Stomach smooth muscle (tissue), 2 donors: Measurements from ENCODE around the gene GNAL.

Source experiments
- H3K27ac ChIP-seq: one replicate; pipeline ENCODE4 v1.7.0; 2013; ENCODE audit warnings: mild to moderate bottlenecking, low read length, inconsistent platforms
- H3K27me3 ChIP-seq, 2 donors: one replicate each; pipeline ENCODE4 v1.7.0; 2013; ENCODE audit warnings: low read length in 2 of 2; ENCODE audit not compliant: insufficient read depth in 2 of 2, control insufficient read depth in 1 of 2
- H3K36me3 ChIP-seq, 2 donors: one replicate each; pipeline ENCODE4 v1.7.0; 2013; ENCODE audit warnings: low read length in 2 of 2; ENCODE audit not compliant: control insufficient read depth in 2 of 2, insufficient read depth in 2 of 2
- H3K4me1 ChIP-seq: one replicate; pipeline ENCODE4 v1.7.0; 2013; ENCODE audit warnings: low read length; ENCODE audit not compliant: control insufficient read depth, insufficient read depth
- H3K4me3 ChIP-seq, 2 donors: one replicate each; pipeline ENCODE4 v1.7.0; 2013; ENCODE audit warnings: low read length in 2 of 2
- H3K9ac ChIP-seq, 2 donors: one replicate each; pipeline ENCODE4 v1.7.0; 2013; ENCODE audit warnings: low read length in 2 of 2, mild to moderate bottlenecking in 1 of 2
- H3K9me3 ChIP-seq, 2 donors: one replicate each; pipeline ENCODE4 v1.7.0; 2013; ENCODE audit warnings: low read length in 2 of 2; ENCODE audit not compliant: control insufficient read depth in 2 of 2
- donor health status: healthy.
- donor health status: Pancreatic carcinoma.

The GNAL gene

DNA sequence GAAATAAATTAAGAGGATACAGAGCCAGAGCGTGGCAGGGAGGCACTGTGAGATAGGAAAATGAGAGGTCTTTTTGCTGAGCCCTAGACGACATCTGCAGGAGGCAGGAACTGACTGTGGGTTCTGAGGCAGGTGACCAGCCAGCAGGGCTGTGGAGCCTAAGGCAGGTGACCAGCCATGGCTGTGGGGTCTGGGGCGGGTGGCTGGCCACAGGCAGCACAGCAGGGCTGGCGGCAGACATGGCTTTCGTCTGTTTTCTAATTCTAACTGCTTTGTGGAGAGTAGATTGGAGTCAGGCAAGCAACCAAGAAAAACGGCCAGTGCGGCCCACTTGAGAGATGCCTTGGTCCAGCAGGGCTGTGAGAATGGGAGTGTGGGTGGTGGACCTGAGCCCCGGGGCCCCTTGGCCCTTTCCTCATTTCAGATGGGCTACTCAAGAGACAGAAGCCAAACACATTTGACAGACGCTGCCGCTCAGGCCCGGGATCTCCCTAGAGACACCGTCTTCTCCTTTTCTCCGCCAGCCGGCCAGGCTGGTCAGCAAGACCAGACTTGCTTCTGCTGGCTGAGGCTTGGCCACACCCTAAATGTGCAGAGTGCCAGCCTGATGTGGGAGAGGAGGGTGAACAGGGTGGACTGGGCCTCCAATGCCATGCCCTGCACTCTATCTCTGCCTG, 19.7 kb upstream of the GNAL start:
- H3K9ac ChIP-seq, result no peak overlapping the region
- no peaks in the 10 kb centered on the region for H3K36me3 ChIP-seq
- H3K4me1 ChIP-seq, result no peaks in the 10 kb centered on the region
- peaks cover 0 to 17% of the 10 kb centered on the region in 2 donors for H3K27me3 ChIP-seq
- no peaks in the 10 kb centered on the region for H3K9me3 ChIP-seq
- H3K4me3 ChIP-seq, result no peak overlapping the region
- H3K27ac ChIP-seq, result no peak overlapping the region

DNA sequence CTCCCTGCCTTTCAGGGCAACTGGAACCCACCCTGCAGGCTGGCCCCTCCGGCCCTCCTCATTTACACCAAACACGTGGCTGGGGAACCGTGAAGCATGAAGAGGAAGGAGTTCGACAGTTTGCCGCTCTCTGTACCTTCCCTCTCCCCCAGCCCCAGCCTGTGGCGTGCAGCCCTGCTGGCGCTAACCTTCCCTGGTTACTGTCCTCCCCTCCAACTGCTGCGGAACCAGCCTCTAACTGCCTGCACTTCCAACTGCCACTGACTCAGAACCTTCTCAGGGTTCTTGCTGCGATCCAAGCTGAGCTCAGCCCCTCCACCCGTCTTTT, 19.2 kb upstream of the GNAL start:
- Histone ChIP-seq H3K27ac (no peak overlapping the region), H3K4me3 (no peak overlapping the region), H3K9me3 (no peaks in the 10 kb centered on the region), H3K4me1 (no peaks in the 10 kb centered on the region), H3K27me3 (peaks cover 0 to 19% of the 10 kb centered on the region in 2 donors), H3K36me3 (no peaks in the 10 kb centered on the region), H3K9ac (no peak overlapping the region)

DNA sequence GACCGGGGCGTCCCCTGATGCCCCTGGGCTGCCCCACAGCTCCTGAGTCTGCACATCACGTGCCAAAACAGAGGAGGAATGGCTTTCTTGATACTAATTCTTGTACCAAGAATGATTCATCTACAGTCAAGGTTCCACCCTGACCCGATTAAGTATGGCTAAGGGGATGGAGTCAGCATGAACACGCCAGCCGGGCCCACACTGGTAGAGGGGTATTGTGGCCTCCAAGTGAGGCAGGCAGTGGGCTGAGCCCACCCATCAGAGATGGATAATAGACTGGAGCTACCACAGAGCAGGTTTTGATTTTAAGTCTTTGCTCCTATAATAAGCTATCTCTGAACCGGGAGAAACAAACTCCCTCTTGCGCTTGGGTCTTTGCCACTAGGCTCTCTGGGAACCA, 17.9 kb upstream of the GNAL start:
- no peak overlapping the region for H3K9ac ChIP-seq
- H3K27me3 ChIP-seq, result peaks cover 0 to 15% of the 10 kb centered on the region in 2 donors
- no peaks in the 10 kb centered on the region for H3K9me3 ChIP-seq
- no peaks in the 10 kb centered on the region for H3K36me3 ChIP-seq
- no peak overlapping the region for H3K4me3 ChIP-seq
- H3K4me1 ChIP-seq, result no peaks in the 10 kb centered on the region
- no peak overlapping the region for H3K27ac ChIP-seq

DNA sequence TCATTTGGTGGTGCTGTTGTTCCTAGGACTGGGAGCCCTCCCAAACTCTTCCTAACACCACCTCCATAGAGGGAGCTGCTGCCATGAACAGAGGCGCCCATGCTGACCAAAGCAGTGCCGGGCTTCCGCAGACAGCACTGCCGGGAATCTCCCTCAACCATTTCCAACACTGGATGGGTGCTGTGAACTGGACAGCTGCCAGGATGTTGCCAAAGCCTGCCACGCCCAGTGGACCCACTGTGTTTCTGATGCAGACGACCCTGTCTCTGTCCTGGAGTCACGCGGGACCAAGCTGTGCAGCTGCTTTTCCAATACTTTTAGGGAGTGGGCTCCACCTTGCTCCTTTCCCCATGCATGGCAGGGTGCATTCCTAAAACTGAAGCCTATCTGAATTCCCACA, 16.9 kb upstream of the GNAL start:
- H3K9ac ChIP-seq, result no peak overlapping the region
- no peak overlapping the region for H3K27ac ChIP-seq
- no peaks in the 10 kb centered on the region for H3K9me3 ChIP-seq
- peaks cover 0 to 14% of the 10 kb centered on the region in 2 donors for H3K27me3 ChIP-seq
- H3K4me1 ChIP-seq, result no peaks in the 10 kb centered on the region
- no peak overlapping the region for H3K4me3 ChIP-seq
- H3K36me3 ChIP-seq, result no peaks in the 10 kb centered on the region

DNA sequence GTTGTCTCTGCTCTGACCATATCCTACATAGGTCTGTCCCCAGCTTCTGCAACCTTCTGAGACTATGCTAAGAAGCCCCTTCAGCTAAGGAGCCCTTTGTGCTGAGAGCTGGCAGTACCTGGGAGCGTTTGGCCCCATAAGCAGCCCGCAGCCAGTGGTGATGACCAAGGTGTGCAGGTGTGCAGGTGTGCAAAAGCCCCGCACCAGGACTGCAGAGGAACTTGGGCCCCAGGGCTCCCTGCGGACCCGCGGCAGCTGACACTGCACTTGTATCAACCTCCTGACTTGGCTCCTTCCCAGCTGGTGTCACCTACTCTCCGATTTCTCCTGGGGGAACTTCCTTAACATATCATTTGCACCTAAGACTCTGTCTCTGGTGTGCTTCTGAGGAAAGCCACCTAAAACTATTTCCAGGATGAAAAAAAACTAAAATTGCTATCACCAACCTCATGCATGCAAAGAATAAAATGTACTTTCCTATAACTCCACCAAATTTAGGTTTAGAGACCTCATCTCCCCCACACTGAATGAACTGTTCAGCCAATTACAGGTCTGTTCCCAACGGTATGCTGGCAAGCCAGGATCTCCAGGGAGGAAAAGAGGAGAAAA, 16.1 kb upstream of the GNAL start:
- no peaks in the 10 kb centered on the region for H3K4me1 ChIP-seq
- H3K36me3 ChIP-seq, result no peaks in the 10 kb centered on the region
- no peak overlapping the region for H3K27ac ChIP-seq
- no peak overlapping the region for H3K9ac ChIP-seq
- no peaks in the 10 kb centered on the region for H3K9me3 ChIP-seq
- H3K27me3 ChIP-seq, result peaks cover 0 to 16% of the 10 kb centered on the region in 2 donors
- H3K4me3 ChIP-seq, result no peak overlapping the region

DNA sequence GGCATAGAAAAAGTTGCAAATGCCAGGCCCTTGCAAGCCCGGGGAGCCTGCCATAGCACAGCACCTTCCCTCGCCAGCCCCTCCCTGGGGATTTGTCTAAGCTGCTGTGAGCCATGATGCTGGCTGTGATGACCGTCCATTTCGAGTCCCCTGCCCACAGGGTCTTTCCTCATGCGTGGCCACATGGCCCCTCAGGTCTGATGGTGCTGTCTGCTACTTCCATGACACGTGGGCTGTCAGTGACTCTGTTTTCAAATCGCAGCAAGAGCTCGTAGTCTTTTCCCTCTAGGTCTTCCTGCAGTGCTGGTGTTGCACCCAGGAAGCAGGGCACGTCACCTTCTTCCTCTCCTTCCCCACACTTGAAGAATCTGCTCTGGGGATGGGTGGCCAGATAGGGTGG, 15.5 kb upstream of the GNAL start:
- Histone ChIP-seq H3K9ac (no peak overlapping the region), H3K27me3 (peaks cover 0 to 16% of the 10 kb centered on the region in 2 donors), H3K9me3 (no peaks in the 10 kb centered on the region), H3K27ac (no peak overlapping the region), H3K4me3 (no peak overlapping the region), H3K4me1 (no peaks in the 10 kb centered on the region), H3K36me3 (no peaks in the 10 kb centered on the region)

DNA sequence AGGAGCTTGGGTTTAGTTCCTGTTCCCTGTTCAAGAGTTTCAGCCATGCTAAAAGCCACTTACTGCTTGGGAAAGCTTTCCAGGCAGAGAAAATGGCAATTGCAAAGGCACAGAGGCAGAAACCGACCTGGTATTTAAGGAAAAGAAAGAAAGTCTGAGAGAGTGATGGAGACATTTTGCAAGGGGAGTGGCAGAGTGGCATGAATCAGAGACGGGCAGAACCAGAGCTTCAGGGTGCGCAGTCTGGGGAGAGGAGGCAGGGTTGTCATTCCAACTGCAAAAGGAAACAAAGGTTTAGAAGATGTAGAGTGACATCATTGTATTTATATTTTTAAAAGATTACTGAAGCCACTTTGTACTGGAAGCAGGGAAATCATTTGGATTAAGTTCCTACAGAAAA, 14.9 kb upstream of the GNAL start:
- no peaks in the 10 kb centered on the region for H3K4me1 ChIP-seq
- no peak overlapping the region for H3K27ac ChIP-seq
- peaks cover 0 to 16% of the 10 kb centered on the region in 2 donors for H3K27me3 ChIP-seq
- H3K4me3 ChIP-seq, result no peak overlapping the region
- H3K9me3 ChIP-seq, result no peaks in the 10 kb centered on the region
- no peak overlapping the region for H3K9ac ChIP-seq
- no peaks in the 10 kb centered on the region for H3K36me3 ChIP-seq

DNA sequence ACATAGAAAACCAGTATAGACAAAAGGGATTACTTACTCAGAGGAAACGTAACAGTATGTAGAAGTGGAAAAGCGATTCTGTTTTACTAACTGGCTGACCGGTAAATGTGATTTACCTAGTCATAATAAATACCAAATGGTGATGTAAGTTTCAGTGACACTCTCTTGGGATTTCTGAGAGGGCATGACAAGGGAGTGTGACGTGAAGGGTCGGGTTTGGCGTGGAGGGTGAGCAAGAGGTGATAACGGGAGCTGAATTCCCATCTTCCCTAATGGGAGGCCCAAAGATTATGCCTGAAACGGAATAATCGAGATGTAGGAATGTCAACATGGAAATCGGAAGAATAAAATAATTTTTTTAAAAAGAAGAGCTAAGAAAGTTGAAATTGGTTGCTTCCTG, 12.7 kb upstream of the GNAL start:
- Histone ChIP-seq H3K27me3 (peaks cover 3 to 16% of the 10 kb centered on the region in 2 donors), H3K9ac (no peak overlapping the region), H3K4me1 (no peaks in the 10 kb centered on the region), H3K4me3 (no peak overlapping the region), H3K9me3 (no peaks in the 10 kb centered on the region), H3K27ac (no peak overlapping the region), H3K36me3 (no peaks in the 10 kb centered on the region)

DNA sequence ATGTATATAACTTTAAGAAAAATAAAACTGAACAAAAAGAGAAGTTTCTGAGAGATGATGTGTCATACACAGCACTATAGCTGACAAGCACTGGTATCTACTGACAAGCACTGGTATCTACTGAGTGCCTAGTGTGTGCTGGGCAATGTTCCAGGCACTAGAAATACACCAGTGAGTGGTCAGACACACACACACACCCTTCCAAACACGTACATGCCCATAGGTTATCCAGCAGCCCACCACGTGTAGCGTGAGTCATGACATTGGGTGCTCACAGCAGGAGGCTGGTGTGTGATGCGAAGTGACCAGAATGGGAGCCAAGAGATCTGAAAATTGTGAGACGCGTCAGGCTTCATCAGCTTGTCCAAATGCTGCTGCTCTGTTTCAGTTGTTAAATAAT, 12.2 kb upstream of the GNAL start:
- H3K9ac ChIP-seq, result no peak overlapping the region
- no peak overlapping the region for H3K27ac ChIP-seq
- no peaks in the 10 kb centered on the region for H3K36me3 ChIP-seq
- no peak overlapping the region for H3K4me3 ChIP-seq
- no peaks in the 10 kb centered on the region for H3K4me1 ChIP-seq
- peaks cover 3 to 19% of the 10 kb centered on the region in 2 donors for H3K27me3 ChIP-seq
- no peaks in the 10 kb centered on the region for H3K9me3 ChIP-seq

DNA sequence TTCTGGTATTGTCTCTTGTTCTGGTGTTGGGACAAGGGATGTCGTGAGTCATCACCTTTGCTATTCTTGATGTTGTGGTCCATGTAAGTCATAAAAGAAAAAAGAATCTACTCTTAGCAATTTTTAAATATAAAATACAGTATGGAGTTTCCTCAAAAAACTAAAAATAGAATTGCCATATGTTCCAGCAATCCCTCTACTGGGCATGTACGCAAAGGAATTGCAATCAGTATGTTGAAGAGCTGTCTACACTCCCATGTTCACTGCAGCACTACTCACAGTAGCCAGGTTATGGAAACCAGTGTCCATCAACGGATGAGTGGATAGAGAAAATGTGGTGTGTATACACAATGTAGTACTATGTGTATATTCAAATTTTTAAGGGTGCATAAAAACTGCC, 10.9 kb upstream of the GNAL start:
- Histone ChIP-seq H3K9me3 (no peaks in the 10 kb centered on the region), H3K36me3 (no peaks in the 10 kb centered on the region), H3K27ac (no peak overlapping the region), H3K9ac (no peak overlapping the region), H3K4me3 (no peak overlapping the region), H3K27me3 (peaks cover 3 to 12% of the 10 kb centered on the region in 2 donors), H3K4me1 (no peaks in the 10 kb centered on the region)
